ENCODE measurements around the gene RNGTT.

RNGTT gene

GRCh38 chr6:88671624-88672023 is 291.8 kb downstream of the RNGTT start:
- no peak overlapping the region for H3K4me3 ChIP-seq (ENCODE audit: low read depth, low read length)

- H3K4me3 ChIP-seq (ENCODE audit: low read depth, low read length), result no peak overlapping the region
Observed at GRCh38 chr6:88670369-88670768, 293.0 kb downstream of the RNGTT start.

GRCh38 chr6:88669475-88669874 is 293.9 kb downstream of the RNGTT start:
- no peak overlapping the region for H3K4me3 ChIP-seq (ENCODE audit: low read depth, low read length)

- no peak overlapping the region for H3K4me3 ChIP-seq (ENCODE audit: low read depth, low read length)
Observed at GRCh38 chr6:88666901-88667300, 296.5 kb downstream of the RNGTT start.

- no peak overlapping the region for H3K4me3 ChIP-seq (ENCODE audit: low read depth, low read length)
Observed at GRCh38 chr6:88665131-88665530, 298.3 kb downstream of the RNGTT start.

- H3K4me3 ChIP-seq (ENCODE audit: low read depth, low read length), result no peak overlapping the region
Observed at GRCh38 chr6:88663801-88664200, 299.6 kb downstream of the RNGTT start.

- no peak overlapping the region for H3K4me3 ChIP-seq (ENCODE audit: low read depth, low read length)
Observed at GRCh38 chr6:88662653-88663174, 300.7 kb downstream of the RNGTT start.

GRCh38 chr6:88662163-88662580 is 301.2 kb downstream of the RNGTT start:
- no peak overlapping the region for H3K4me3 ChIP-seq (ENCODE audit: low read depth, low read length)

- no peak overlapping the region for H3K4me3 ChIP-seq (ENCODE audit: low read depth, low read length)
Observed at GRCh38 chr6:88661136-88661535, 302.3 kb downstream of the RNGTT start.

- no peak overlapping the region for H3K4me3 ChIP-seq (ENCODE audit: low read depth, low read length)
Observed at GRCh38 chr6:88655586-88655985, 307.8 kb downstream of the RNGTT start.

- H3K4me3 ChIP-seq (ENCODE audit: low read depth, low read length), result no peak overlapping the region
Observed at GRCh38 chr6:88653936-88654335, 309.5 kb downstream of the RNGTT start.

- H3K4me3 ChIP-seq (ENCODE audit: low read depth, low read length), result no peak overlapping the region
Observed at GRCh38 chr6:88651400-88651799, 312.0 kb downstream of the RNGTT start.

GRCh38 chr6:88650979-88651378 is 312.4 kb downstream of the RNGTT start:
- H3K4me3 ChIP-seq (ENCODE audit: low read depth, low read length), result no peak overlapping the region

- no peak overlapping the region for H3K4me3 ChIP-seq (ENCODE audit: low read depth, low read length)
Observed at GRCh38 chr6:88650029-88650619, 313.3 kb downstream of the RNGTT start.

GRCh38 chr6:88641178-88641903 is 322.1 kb downstream of the RNGTT start:
- no peak overlapping the region for H3K4me3 ChIP-seq (ENCODE audit: low read depth, low read length)

GRCh38 chr6:88637761-88638545 is 325.5 kb downstream of the RNGTT start:
- H3K4me3 ChIP-seq (ENCODE audit: low read depth, low read length), result no peak overlapping the region

- no peak overlapping the region for H3K4me3 ChIP-seq (ENCODE audit: low read depth, low read length)
Observed at GRCh38 chr6:88636871-88637270, 326.5 kb downstream of the RNGTT start.

GRCh38 chr6:88633782-88634181 is 329.6 kb downstream of the RNGTT start:
- H3K4me3 ChIP-seq (ENCODE audit: low read depth, low read length), result no peak overlapping the region

- H3K4me3 ChIP-seq (ENCODE audit: low read depth, low read length), result no peak overlapping the region
Observed at GRCh38 chr6:88631830-88632229, 331.6 kb downstream of the RNGTT start.

GRCh38 chr6:88629838-88630494 is 333.5 kb downstream of the RNGTT start:
- no peak overlapping the region for H3K4me3 ChIP-seq (ENCODE audit: low read depth, low read length)

GRCh38 chr6:88626460-88626859 is 337.0 kb downstream of the RNGTT start:
- no peak overlapping the region for H3K4me3 ChIP-seq (ENCODE audit: low read depth, low read length)

Data from iPS-11a (cell line).